Measurements from ENCODE around the gene P2RX3. TPM values are rescaled to one million over a fixed set of nuclear protein-coding genes. Genes with fewer than 3 reads are reported as not detected.

Gene P2RX3
- total and polyA plus RNA-seq, 9 donors: 1.3 to 5.2 (median 2.5) TPM

GRCh38 chr11:57324886-57325734 lies 13.0 kb upstream of the P2RX3 start, which contains the start of gene TNKS1BP1:
TSS of gene TNKS1BP1 (minus strand) at chr11:57324952. CDS start at chr11:57321885, 3,067 bp downstream.
- Histone ChIP-seq H3K4me3 (ENCODE audit: low read length) (peak within 1 kb of the TSS; percentile 71), H3K27ac (ENCODE audit: low read length) (peak within 1 kb of the TSS; percentile 99), H3K9me3 (replicated peaks; ENCODE audit: control insufficient read depth, low read depth, low read length) (no peaks in the 10 kb centered on the region), H3K27me3 (ENCODE audit: control insufficient read depth, insufficient read depth, low read length) (no peaks in the 10 kb centered on the region), H3K4me1 (ENCODE audit: control insufficient read depth, insufficient read depth, low read length) (peaks cover 51% of the 10 kb centered on the region), H3K36me3 (ENCODE audit: control insufficient read depth, insufficient read depth, low read length) (peaks cover 58% of the 10 kb centered on the region)
- under 1% methylated on average over 55 of the region's 61 CpGs for WGBS (ENCODE audit: insufficient coverage)
- peak; percentile 99 for DNase-seq

- Histone ChIP-seq H3K4me3 (ENCODE audit: low read length) (peak overlapping the region; percentile 58), H3K27me3 (ENCODE audit: control insufficient read depth, insufficient read depth, low read length) (no peaks in the 10 kb centered on the region), H3K36me3 (ENCODE audit: control insufficient read depth, insufficient read depth, low read length) (peaks cover 58% of the 10 kb centered on the region), H3K27ac (ENCODE audit: low read length) (peak overlapping the region; percentile 99), H3K4me1 (ENCODE audit: control insufficient read depth, insufficient read depth, low read length) (peaks cover 46% of the 10 kb centered on the region), H3K9me3 (replicated peaks; ENCODE audit: control insufficient read depth, low read depth, low read length) (no peaks in the 10 kb centered on the region)
- DNase-seq: no peak
- WGBS (ENCODE audit: insufficient coverage): 14% methylated on average over 6 of the region's 6 CpGs
Observed at GRCh38 chr11:57325735-57326048, 12.5 kb upstream of the P2RX3 start.

GRCh38 chr11:57327721-57328120 lies 10.4 kb upstream of the P2RX3 start:
- peaks cover 70% of the 10 kb centered on the region for H3K36me3 ChIP-seq (ENCODE audit: control insufficient read depth, insufficient read depth, low read length)
- WGBS (ENCODE audit: insufficient coverage): 100% methylated on average over 3 of the region's 5 CpGs
- DNase-seq: no peak

GRCh38 chr11:57330029-57330428 lies 8.1 kb upstream of the P2RX3 start:
- H3K27me3 ChIP-seq (ENCODE audit: control insufficient read depth, insufficient read depth, low read length): no peaks in the 10 kb centered on the region
- H3K9me3 ChIP-seq (replicated peaks; ENCODE audit: control insufficient read depth, low read depth, low read length): no peaks in the 10 kb centered on the region
- H3K36me3 ChIP-seq (ENCODE audit: control insufficient read depth, insufficient read depth, low read length): peaks cover 87% of the 10 kb centered on the region
- H3K27ac ChIP-seq (ENCODE audit: low read length): no peak overlapping the region
- H3K4me3 ChIP-seq (ENCODE audit: low read length): no peak overlapping the region
- WGBS (ENCODE audit: insufficient coverage): 90% methylated on average over 9 of the region's 9 CpGs
- H3K4me1 ChIP-seq (ENCODE audit: control insufficient read depth, insufficient read depth, low read length): peaks cover 24% of the 10 kb centered on the region
- no peak for DNase-seq

More at GRCh38 chr11:57327721-57328120, 10.4 kb upstream of the P2RX3 start:
- Histone ChIP-seq H3K27ac (ENCODE audit: low read length) (no peak overlapping the region), H3K9me3 (replicated peaks; ENCODE audit: control insufficient read depth, low read depth, low read length) (no peaks in the 10 kb centered on the region), H3K4me3 (ENCODE audit: low read length) (no peak overlapping the region), H3K4me1 (ENCODE audit: control insufficient read depth, insufficient read depth, low read length) (peaks cover 26% of the 10 kb centered on the region), H3K27me3 (ENCODE audit: control insufficient read depth, insufficient read depth, low read length) (no peaks in the 10 kb centered on the region)

GRCh38 chr11:57331720-57332119 lies 6.4 kb upstream of the P2RX3 start:
- DNase-seq: no peak
- Histone ChIP-seq H3K4me3 (ENCODE audit: low read length) (no peak overlapping the region), H3K9me3 (replicated peaks; ENCODE audit: control insufficient read depth, low read depth, low read length) (no peaks in the 10 kb centered on the region), H3K4me1 (ENCODE audit: control insufficient read depth, insufficient read depth, low read length) (peaks cover 19% of the 10 kb centered on the region), H3K27ac (ENCODE audit: low read length) (no peak overlapping the region), H3K27me3 (ENCODE audit: control insufficient read depth, insufficient read depth, low read length) (no peaks in the 10 kb centered on the region), H3K36me3 (ENCODE audit: control insufficient read depth, insufficient read depth, low read length) (peaks cover 78% of the 10 kb centered on the region)
- WGBS (ENCODE audit: insufficient coverage): 90% methylated on average over 14 of the region's 14 CpGs

- no peak overlapping the region for H3K4me3 ChIP-seq (ENCODE audit: low read length)
- WGBS (ENCODE audit: insufficient coverage): 97% methylated on average over 6 of the region's 11 CpGs
- H3K4me1 ChIP-seq (ENCODE audit: control insufficient read depth, insufficient read depth, low read length): peaks cover 19% of the 10 kb centered on the region
- no peaks in the 10 kb centered on the region for H3K9me3 ChIP-seq (replicated peaks; ENCODE audit: control insufficient read depth, low read depth, low read length)
- H3K36me3 ChIP-seq (ENCODE audit: control insufficient read depth, insufficient read depth, low read length): peaks cover 66% of the 10 kb centered on the region
- H3K27ac ChIP-seq (ENCODE audit: low read length): no peak overlapping the region
- DNase-seq: no peak
- no peaks in the 10 kb centered on the region for H3K27me3 ChIP-seq (ENCODE audit: control insufficient read depth, insufficient read depth, low read length)
Observed at GRCh38 chr11:57332694-57333440, 5.3 kb upstream of the P2RX3 start.

GRCh38 chr11:57335023-57335342 lies 3.2 kb upstream of the P2RX3 start:
- Histone ChIP-seq H3K4me3 (ENCODE audit: low read length) (peak overlapping the region; percentile 91), H3K27ac (ENCODE audit: low read length) (peak overlapping the region; percentile 86), H3K4me1 (ENCODE audit: control insufficient read depth, insufficient read depth, low read length) (peaks cover 25% of the 10 kb centered on the region), H3K9me3 (replicated peaks; ENCODE audit: control insufficient read depth, low read depth, low read length) (no peaks in the 10 kb centered on the region), H3K27me3 (ENCODE audit: control insufficient read depth, insufficient read depth, low read length) (no peaks in the 10 kb centered on the region), H3K36me3 (ENCODE audit: control insufficient read depth, insufficient read depth, low read length) (peaks cover 45% of the 10 kb centered on the region)
- no peak for DNase-seq
- WGBS (ENCODE audit: insufficient coverage): under 1% methylated on average over 6 of the region's 7 CpGs

GRCh38 chr11:57335343-57336110 lies 2.6 kb upstream of the P2RX3 start, which contains the start of gene SSRP1:
TSS of gene SSRP1 (minus strand) at chr11:57335892. CDS start at chr11:57335121, 771 bp downstream.
- H3K27ac ChIP-seq (ENCODE audit: low read length): peak within 1 kb of the TSS; percentile 86
- DNase-seq: peak; percentile 96
- H3K4me3 ChIP-seq (ENCODE audit: low read length): peak within 1 kb of the TSS; percentile 91
- H3K27me3 ChIP-seq (ENCODE audit: control insufficient read depth, insufficient read depth, low read length): no peaks in the 10 kb centered on the region
- under 1% methylated on average over 40 of the region's 69 CpGs for WGBS (ENCODE audit: insufficient coverage)
- H3K4me1 ChIP-seq (ENCODE audit: control insufficient read depth, insufficient read depth, low read length): peaks cover 27% of the 10 kb centered on the region
- H3K9me3 ChIP-seq (replicated peaks; ENCODE audit: control insufficient read depth, low read depth, low read length): no peaks in the 10 kb centered on the region
- H3K36me3 ChIP-seq (ENCODE audit: control insufficient read depth, insufficient read depth, low read length): peaks cover 40% of the 10 kb centered on the region

- 24% methylated on average over 6 of the region's 12 CpGs for WGBS (ENCODE audit: insufficient coverage)
- H3K9me3 ChIP-seq (replicated peaks; ENCODE audit: control insufficient read depth, low read depth, low read length): no peaks in the 10 kb centered on the region
- no peak for DNase-seq
Observed at GRCh38 chr11:57336111-57336666, 2.0 kb upstream of the P2RX3 start.

More at GRCh38 chr11:57336111-57336666, 2.0 kb upstream of the P2RX3 start:
- Histone ChIP-seq H3K4me1 (ENCODE audit: control insufficient read depth, insufficient read depth, low read length) (peaks cover 27% of the 10 kb centered on the region), H3K27ac (ENCODE audit: low read length) (peak overlapping the region; percentile 77), H3K36me3 (ENCODE audit: control insufficient read depth, insufficient read depth, low read length) (peaks cover 33% of the 10 kb centered on the region), H3K4me3 (ENCODE audit: low read length) (peak overlapping the region; percentile 91), H3K27me3 (ENCODE audit: control insufficient read depth, insufficient read depth, low read length) (no peaks in the 10 kb centered on the region)
